ENCODE results near the gene ARHGAP12. TPM values are rescaled to one million over a fixed set of nuclear protein-coding genes. Genes with fewer than 3 reads are reported as not detected.

Gene ARHGAP12
- total RNA-seq, 1 donor from 2014 or later: 30.4 TPM

GRCh38 chr10:31953080-31953479, 24.4 kb upstream of the ARHGAP12 start:
- Mint-ChIP-seq H3K9me3 (peaks cover 12% of the 10 kb centered on the region), H3K27ac (no peak overlapping the region), H3K27me3 (no peaks in the 10 kb centered on the region), H3K4me1 (ENCODE audit: unreplicated experiment) (no peaks in the 10 kb centered on the region), H3K36me3 (peaks cover 11% of the 10 kb centered on the region), H3K4me3 (no peak overlapping the region)
- TF ChIP-seq, protein P1, sequence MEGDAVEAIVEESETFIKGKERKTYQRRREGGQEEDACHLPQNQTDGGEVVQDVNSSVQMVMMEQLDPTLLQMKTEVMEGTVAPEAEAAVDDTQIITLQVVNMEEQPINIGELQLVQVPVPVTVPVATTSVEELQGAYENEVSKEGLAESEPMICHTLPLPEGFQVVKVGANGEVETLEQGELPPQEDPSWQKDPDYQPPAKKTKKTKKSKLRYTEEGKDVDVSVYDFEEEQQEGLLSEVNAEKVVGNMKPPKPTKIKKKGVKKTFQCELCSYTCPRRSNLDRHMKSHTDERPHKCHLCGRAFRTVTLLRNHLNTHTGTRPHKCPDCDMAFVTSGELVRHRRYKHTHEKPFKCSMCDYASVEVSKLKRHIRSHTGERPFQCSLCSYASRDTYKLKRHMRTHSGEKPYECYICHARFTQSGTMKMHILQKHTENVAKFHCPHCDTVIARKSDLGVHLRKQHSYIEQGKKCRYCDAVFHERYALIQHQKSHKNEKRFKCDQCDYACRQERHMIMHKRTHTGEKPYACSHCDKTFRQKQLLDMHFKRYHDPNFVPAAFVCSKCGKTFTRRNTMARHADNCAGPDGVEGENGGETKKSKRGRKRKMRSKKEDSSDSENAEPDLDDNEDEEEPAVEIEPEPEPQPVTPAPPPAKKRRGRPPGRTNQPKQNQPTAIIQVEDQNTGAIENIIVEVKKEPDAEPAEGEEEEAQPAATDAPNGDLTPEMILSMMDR (conservative IDR thresholded peaks at IDR 0.05): no peak
- no peak for DNase-seq (ENCODE audit: extremely low spot score, unreplicated experiment)

DNA sequence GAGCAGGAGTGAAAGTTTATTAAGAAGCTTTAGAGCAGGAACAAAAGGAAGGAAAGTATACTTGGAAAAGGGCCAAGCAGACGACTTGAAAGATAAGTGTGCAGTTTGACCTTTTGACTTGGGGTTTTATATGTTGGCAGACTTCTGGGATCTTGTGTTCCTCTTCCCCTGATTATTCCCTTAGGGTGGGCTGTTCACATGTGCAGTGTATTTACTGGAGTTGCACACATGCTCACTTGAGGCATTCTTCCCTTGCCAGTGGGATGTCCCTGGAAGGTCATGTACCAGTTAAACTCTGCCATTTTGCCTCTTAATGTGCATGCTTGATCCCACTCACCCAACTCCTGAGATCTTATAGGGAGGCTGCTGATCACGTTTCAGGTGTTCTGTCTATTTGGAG, 23.4 kb upstream of the ARHGAP12 start:
- no peak for DNase-seq (ENCODE audit: extremely low spot score, unreplicated experiment)
- TF ChIP-seq, protein P1 (conservative IDR thresholded peaks at IDR 0.05): no peak

DNA sequence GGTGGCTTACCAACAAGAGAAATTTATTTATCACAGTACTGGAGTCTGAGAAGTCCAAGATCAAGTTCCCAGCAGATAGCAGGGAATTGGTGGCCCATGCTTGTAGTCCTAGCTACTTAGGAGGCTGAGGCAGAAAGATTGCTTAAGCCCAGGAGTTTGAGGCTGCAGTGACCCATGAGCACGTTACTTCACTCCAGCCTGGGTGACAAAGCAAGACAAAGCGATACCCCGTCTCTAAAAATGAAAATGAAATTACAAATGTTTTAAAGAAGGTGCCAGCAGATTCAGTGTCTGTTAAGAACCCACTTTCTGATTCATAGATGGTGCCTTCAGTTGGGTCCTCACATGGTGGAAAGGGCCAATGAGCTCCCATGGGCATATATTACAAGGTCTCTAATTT, 20.6 kb upstream of the ARHGAP12 start:
- Mint-ChIP-seq H3K36me3 (peaks cover 11% of the 10 kb centered on the region), H3K4me1 (ENCODE audit: unreplicated experiment) (peaks cover 15% of the 10 kb centered on the region), H3K9me3 (peaks cover 7% of the 10 kb centered on the region), H3K27me3 (no peaks in the 10 kb centered on the region), H3K4me3 (no peak overlapping the region), H3K27ac (no peak overlapping the region)
- TF ChIP-seq, protein P1 (conservative IDR thresholded peaks at IDR 0.05): no peak
- DNase-seq (ENCODE audit: extremely low spot score, unreplicated experiment): no peak

More for the DNA sequence above, 23.4 kb upstream of the ARHGAP12 start:
- Mint-ChIP-seq H3K9me3 (peaks cover 12% of the 10 kb centered on the region), H3K36me3 (peaks cover 11% of the 10 kb centered on the region), H3K27me3 (no peaks in the 10 kb centered on the region), H3K27ac (no peak overlapping the region), H3K4me3 (no peak overlapping the region), H3K4me1 (ENCODE audit: unreplicated experiment) (peaks cover 7% of the 10 kb centered on the region)

- peaks cover 5% of the 10 kb centered on the region for H3K36me3 Mint-ChIP-seq
- peak overlapping the region; percentile 69 for H3K27ac Mint-ChIP-seq
- no peak for DNase-seq (ENCODE audit: extremely low spot score, unreplicated experiment)
- TF ChIP-seq, protein P1 (conservative IDR thresholded peaks at IDR 0.05): peak; percentile 9
- no peaks in the 10 kb centered on the region for H3K9me3 Mint-ChIP-seq
- peaks cover 15% of the 10 kb centered on the region for H3K4me1 Mint-ChIP-seq (ENCODE audit: unreplicated experiment)
- H3K4me3 Mint-ChIP-seq: peak overlapping the region; percentile 21
- no peaks in the 10 kb centered on the region for H3K27me3 Mint-ChIP-seq
These were observed 19.4 kb upstream of the ARHGAP12 start for GRCh38 chr10:31948021-31948420.

GRCh38 chr10:31947144-31947926, 18.7 kb upstream of the ARHGAP12 start:
- TF ChIP-seq, protein P1 (conservative IDR thresholded peaks at IDR 0.05): peak; percentile 49
- DNase-seq (ENCODE audit: extremely low spot score, unreplicated experiment): no peak

More at GRCh38 chr10:31947144-31947926, 18.7 kb upstream of the ARHGAP12 start:
- Mint-ChIP-seq H3K27ac (peak overlapping the region; percentile 69), H3K27me3 (no peaks in the 10 kb centered on the region), H3K4me3 (peak overlapping the region; percentile 21), H3K36me3 (peaks cover 5% of the 10 kb centered on the region), H3K9me3 (no peaks in the 10 kb centered on the region), H3K4me1 (ENCODE audit: unreplicated experiment) (peaks cover 21% of the 10 kb centered on the region)
